PFSK-1 (cell line): ENCODE data around the gene C11orf54.

Experiments used
- FOXP2 ChIP-seq: optimal IDR thresholded peaks from 2 replicates; pipeline ENCODE3; 2011; ENCODE audit warnings: borderline replicate concordance, control low read depth, inconsistent platforms; ENCODE audit not compliant: insufficient read depth; ENCODE audit errors: extremely low read length, extremely low read depth
- POLR2AphosphoS5 ChIP-seq: IDR thresholded peaks from 2 replicates; pipeline ENCODE4 v1.6.1; 2012; ENCODE audit warnings: low read depth, mild to moderate bottlenecking, control low read depth, low read length, moderate library complexity
- REST ChIP-seq, 2 experiments: IDR thresholded peaks; 2 replicates each; pipeline versions ENCODE4 v1.6.1 to v1.8.0; 2011 to 2012; ENCODE audit warnings: low read depth in 2 of 2, low read length in 2 of 2, control low read depth in 1 of 2, inconsistent platforms in 1 of 2, mild to moderate bottlenecking in 1 of 2, moderate library complexity in 1 of 2; ENCODE audit not compliant: insufficient read depth in 1 of 2
- SIN3A ChIP-seq: IDR thresholded peaks from 2 replicates; pipeline ENCODE4 v1.6.1; 2012; ENCODE audit warnings: mild to moderate bottlenecking, low read length, moderate library complexity, borderline replicate concordance; ENCODE audit not compliant: insufficient read depth
- TAF1 ChIP-seq: IDR thresholded peaks from 2 replicates; pipeline ENCODE4 v1.6.1; 2012; ENCODE audit warnings: low read length, control low read depth, borderline replicate concordance; ENCODE audit not compliant: insufficient read depth

Gene C11orf54

GRCh38 chr11:93757924-93758865 is 16.7 kb downstream of the C11orf54 start:
- TF ChIP-seq REST (IDR thresholded peaks at IDR 0.05; ENCODE audit: insufficient read depth in 1 of 2, low read depth in 2 of 2, low read length in 2 of 2): no peak
- no peak for TF ChIP-seq FOXP2
- TF ChIP-seq SIN3A: no peak
- no peak for TF ChIP-seq TAF1
- no peak for TF ChIP-seq POLR2AphosphoS5

GRCh38 chr11:93761910-93762309 is 20.4 kb downstream of the C11orf54 start:
- TF ChIP-seq TAF1 (no peak), FOXP2 (no peak), POLR2AphosphoS5 (no peak), REST (IDR thresholded peaks at IDR 0.05; ENCODE audit: insufficient read depth in 1 of 2, low read depth in 2 of 2, low read length in 2 of 2) (no peak), SIN3A (no peak)

DNA sequence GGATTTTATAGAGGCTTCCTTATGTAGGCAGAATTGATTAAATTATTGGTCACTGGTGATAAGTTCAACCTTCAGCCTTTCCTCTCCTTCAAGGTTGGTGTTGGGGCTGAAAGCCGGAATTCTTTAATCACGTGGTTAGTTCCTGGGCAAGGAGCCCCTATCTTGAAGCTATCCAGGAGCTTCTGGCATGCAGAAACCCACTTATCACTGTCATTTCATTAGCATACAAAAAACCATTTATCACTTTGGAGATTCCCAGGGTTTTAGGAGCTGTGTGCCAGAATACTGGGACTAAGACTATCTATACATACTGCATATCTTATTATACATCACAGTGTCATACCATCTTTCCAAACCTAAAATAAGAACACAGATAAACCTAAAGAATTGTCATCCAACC is 24.1 kb downstream of the C11orf54 start:
- TF ChIP-seq FOXP2 (no peak), POLR2AphosphoS5 (no peak), TAF1 (no peak), REST (IDR thresholded peaks at IDR 0.05; ENCODE audit: insufficient read depth in 1 of 2, low read depth in 2 of 2, low read length in 2 of 2) (no peak)

- TF ChIP-seq POLR2AphosphoS5 (no peak), SIN3A (no peak), TAF1 (no peak), REST (IDR thresholded peaks at IDR 0.05; ENCODE audit: insufficient read depth in 1 of 2, low read depth in 2 of 2, low read length in 2 of 2) (no peak), FOXP2 (no peak)
Observed at GRCh38 chr11:93766504-93766903, 25.0 kb downstream of the C11orf54 start.
